T-cell (primary cell): ENCODE data around the gene ECM1. TPM values are rescaled to one million over a fixed set of nuclear protein-coding genes. Genes with fewer than 3 reads are reported as not detected.

ENCODE experiments used
- ATAC-seq, 4 experiments: fragments of 200-7000 bp in 3 of 4; fragments of 150-1000 bp in 1 of 4; cut with Tn5 transposase; replicated peaks in 1 of 4; 1 replicate in 3 of 4; 2 replicates in 1 of 4; pipeline ENCODE4 v1.10.0; 2021; ENCODE audit warnings: moderate library complexity in 3 of 4, mild to moderate bottlenecking in 2 of 4, moderate number of reproducible peaks in 1 of 4
- CTCF ChIA-PET, 2 donors: fragments of 300-600 bp; sonication (Branson Sonifier 250); formaldehyde crosslinking; loops; one replicate each; lab custom pipeline; 2022; ENCODE audit warnings: antibody characterized with exemption in 2 of 2; lab: Charles Lee
- POLR2A ChIA-PET, 2 donors: fragments of 300-600 bp; sonication (Branson Sonifier 250); formaldehyde crosslinking; loops; one replicate each; lab custom pipeline; 2022; ENCODE audit warnings: antibody characterized with exemption in 2 of 2; lab: Charles Lee
- DNase-seq, 35 experiments: peaks; one replicate each; pipeline versions ENCODE4 v3.0.0 to v3.0.0-alpha.2; 2013 to 2023
- H3K27ac ChIP-seq: one replicate; pipeline ENCODE4 v1.5.1; 2013; ENCODE audit warnings: low read length
- H3K27me3 ChIP-seq, 2 experiments: replicated peaks in 1 of 2; 1 replicate in 1 of 2; 2 replicates in 1 of 2; pipeline versions ENCODE4 v1.6.1 to v1.7.0; 2013; ENCODE audit warnings: low read length in 1 of 2, mixed read lengths in 1 of 2; ENCODE audit not compliant: control insufficient read depth in 2 of 2, insufficient read depth in 2 of 2; ENCODE audit errors: extremely low read depth in 1 of 2
- H3K36me3 ChIP-seq, 2 donors: 1 replicate in 1 of 2; 2 replicates in 1 of 2; pipeline versions ENCODE4 v1.6.1 to v1.7.0; 2013; ENCODE audit warnings: low read length in 1 of 2; ENCODE audit not compliant: control insufficient read depth in 2 of 2, insufficient read depth in 1 of 2; ENCODE audit errors: extremely low read depth in 1 of 2
- H3K4me1 ChIP-seq, 2 experiments: 1 replicate in 1 of 2; 2 replicates in 1 of 2; pipeline versions ENCODE4 v1.6.1 to v1.7.0; 2013; ENCODE audit warnings: low read length in 2 of 2, mixed read lengths in 1 of 2; ENCODE audit not compliant: insufficient read depth in 2 of 2, control insufficient read depth in 1 of 2; ENCODE audit errors: extremely low read depth in 1 of 2
- H3K4me3 ChIP-seq, 2 donors: 1 replicate in 1 of 2; 2 replicates in 1 of 2; pipeline versions ENCODE4 v1.5.1 to v1.7.0; 2013; ENCODE audit warnings: mild to moderate bottlenecking in 2 of 2, low read length in 1 of 2, moderate library complexity in 1 of 2; ENCODE audit not compliant: control insufficient read depth in 1 of 2; ENCODE audit errors: extremely low read depth in 1 of 2
- H3K9me3 ChIP-seq: 2 replicates; pipeline ENCODE4 v1.7.0; 2013
- H3K27ac Mint-ChIP-seq, 2 donors: one replicate each; pipeline ENCODE4 v1.8.0; 2020 to 2021; ENCODE audit warnings: mild to moderate bottlenecking in 2 of 2, mixed read lengths in 2 of 2
- H3K27me3 Mint-ChIP-seq, 2 donors: one replicate each; pipeline ENCODE4 v1.8.0; 2021 to 2022; ENCODE audit warnings: mixed read lengths in 2 of 2
- H3K36me3 Mint-ChIP-seq: one replicate; pipeline ENCODE4 v1.8.0; 2021; ENCODE audit warnings: mixed read lengths
- H3K4me1 Mint-ChIP-seq, 3 donors: one replicate each; pipeline ENCODE4 v1.8.0; 2020 to 2022; ENCODE audit warnings: mixed read lengths in 3 of 3, mild to moderate bottlenecking in 1 of 3
- H3K4me3 Mint-ChIP-seq, 3 donors: one replicate each; pipeline ENCODE4 v1.8.0; 2020 to 2022; ENCODE audit warnings: mild to moderate bottlenecking in 3 of 3, mixed read lengths in 3 of 3, moderate library complexity in 3 of 3
- H3K9me3 Mint-ChIP-seq, 3 donors: one replicate each; pipeline ENCODE4 v1.8.0; 2020 to 2022; ENCODE audit warnings: mixed read lengths in 3 of 3
- WGBS: methylation state at CpG from one replicate; pipeline ENCODE4 v1.1.5; 2013; ENCODE audit warnings: missing lambda C conversion rate; ENCODE audit not compliant: insufficient coverage; 5-methylcytosine and 5-hydroxymethylcytosine counted together
- total RNA-seq, 35 experiments: library from RNA in 6 of 35; stranded (reverse) in 6 of 35; fragments of 120-200 nt in 1 of 35; gene quantifications; one replicate each; pipeline versions ENCODE4 v1.2.1 to v1.2.4 and lab custom pipeline; 2013 to 2026

Gene ECM1
- total RNA-seq, 5 donors from 2014 or later (not counting 1 experiment from before 2014, with no cell fraction given) = 0.25 to 2.9 (median 1.2) TPM

- DNase-seq = no peak
- Mint-ChIP-seq H3K27me3 (no peaks in the 10 kb centered on the region), H3K36me3 (peaks cover 48% of the 10 kb centered on the region), H3K9me3 (no peaks in the 10 kb centered on the region), H3K4me1 (peaks cover 0 to 5% (median 0%) of the 10 kb centered on the region in 3 donors), H3K4me3 (no peak overlapping the region), H3K27ac (peak overlapping the region in 1 of 2 donors; percentile 6)
- no peak for ATAC-seq
- Histone ChIP-seq H3K27me3 (no peaks in the 10 kb centered on the region), H3K4me1 (no peaks in the 10 kb centered on the region), H3K9me3 (no peaks in the 10 kb centered on the region), H3K4me3 (no peak overlapping the region), H3K27ac (no peak overlapping the region), H3K36me3 (peaks cover 23 to 45% of the 10 kb centered on the region in 2 donors)
- POLR2A ChIA-PET = no interaction called here
- 97% methylated on average over 5 of the region's 6 CpGs for WGBS
- CTCF ChIA-PET = no interaction called here
These were observed 2.5 kb upstream of the ECM1 start for GRCh38 chr1:150505431-150505830.

- no CpG with 5 or more reads among the region's 4 CpGs for WGBS
- no peaks in the 10 kb centered on the region for H3K9me3 Mint-ChIP-seq
- H3K4me1 Mint-ChIP-seq = peaks cover 0 to 7% (median 0%) of the 10 kb centered on the region in 3 donors
- H3K27me3 Mint-ChIP-seq = no peaks in the 10 kb centered on the region
- POLR2A ChIA-PET = no interaction called here
- Histone ChIP-seq H3K4me3 (no peak overlapping the region), H3K4me1 (no peaks in the 10 kb centered on the region), H3K36me3 (peaks cover 14 to 32% of the 10 kb centered on the region in 2 donors), H3K27ac (no peak overlapping the region), H3K27me3 (no peaks in the 10 kb centered on the region), H3K9me3 (no peaks in the 10 kb centered on the region)
- CTCF ChIA-PET = no interaction called here
- ATAC-seq = no peak
- no peak for DNase-seq
- peaks cover 34% of the 10 kb centered on the region for H3K36me3 Mint-ChIP-seq
- no peak overlapping the region for H3K4me3 Mint-ChIP-seq
- no peak overlapping the region for H3K27ac Mint-ChIP-seq
These were observed 1.1 kb downstream of the ECM1 start for GRCh38 chr1:150508982-150509381.

GRCh38 chr1:150511551-150511950, 3.6 kb downstream of the ECM1 start:
- Mint-ChIP-seq H3K4me3 (no peak overlapping the region), H3K4me1 (peaks cover 8 to 21% (median 19%) of the 10 kb centered on the region in 3 donors), H3K27ac (no peak overlapping the region), H3K36me3 (peaks cover 10% of the 10 kb centered on the region), H3K27me3 (no peaks in the 10 kb centered on the region), H3K9me3 (no peaks in the 10 kb centered on the region)
- Histone ChIP-seq H3K4me1 (peaks cover 0 to 11% of the 10 kb centered on the region in 2 experiments), H3K4me3 (no peak overlapping the region), H3K27me3 (no peaks in the 10 kb centered on the region), H3K27ac (no peak overlapping the region), H3K36me3 (peaks cover 5 to 9% of the 10 kb centered on the region in 2 donors), H3K9me3 (no peaks in the 10 kb centered on the region)
- CTCF ChIA-PET = no interaction called here
- 93% methylated on average over 11 of the region's 12 CpGs for WGBS
- POLR2A ChIA-PET = interaction anchor here in 1 of 2 donors (0.7 kb wide), 1 partner anchor 13 kb away, joined by 3 read pairs; no protein-coding TSS in a partner anchor
- ATAC-seq (no peak), DNase-seq (no peak)

GRCh38 chr1:150511985-150512660, 4.2 kb downstream of the ECM1 start:
- H3K9me3 Mint-ChIP-seq = no peaks in the 10 kb centered on the region
- no peak overlapping the region for H3K27ac Mint-ChIP-seq
- ChIA-PET CTCF (no interaction called here), POLR2A (no interaction called here)
- H3K27ac ChIP-seq = no peak overlapping the region
- H3K4me1 ChIP-seq = peaks cover 0 to 11% of the 10 kb centered on the region in 2 experiments
- WGBS = 93% methylated on average over 15 of the region's 17 CpGs
- peaks cover 11 to 25% (median 22%) of the 10 kb centered on the region in 3 donors for H3K4me1 Mint-ChIP-seq
- DNase-seq (no peak), ATAC-seq (no peak)
- no peak overlapping the region for H3K4me3 Mint-ChIP-seq
- H3K36me3 Mint-ChIP-seq = peaks cover 4% of the 10 kb centered on the region
- H3K27me3 ChIP-seq = no peaks in the 10 kb centered on the region
- no peak overlapping the region for H3K4me3 ChIP-seq
- peaks cover 0 to 3% of the 10 kb centered on the region in 2 donors for H3K36me3 ChIP-seq
- no peaks in the 10 kb centered on the region for H3K9me3 ChIP-seq
- H3K27me3 Mint-ChIP-seq = no peaks in the 10 kb centered on the region

GRCh38 chr1:150512846-150513245, 4.9 kb downstream of the ECM1 start:
- no CpG with 5 or more reads among the region's 2 CpGs for WGBS
- Mint-ChIP-seq H3K4me3 (no peak overlapping the region), H3K36me3 (peaks cover under 1% of the 10 kb centered on the region), H3K27ac (no peak overlapping the region), H3K27me3 (no peaks in the 10 kb centered on the region), H3K9me3 (no peaks in the 10 kb centered on the region), H3K4me1 (peaks cover 11 to 25% (median 22%) of the 10 kb centered on the region in 3 donors)
- CTCF ChIA-PET = no interaction called here
- no peak for ATAC-seq
- no peak for DNase-seq
- H3K4me3 ChIP-seq = no peak overlapping the region
- no peak overlapping the region for H3K27ac ChIP-seq
- H3K4me1 ChIP-seq = peaks cover 0 to 11% of the 10 kb centered on the region in 2 experiments
- H3K9me3 ChIP-seq = no peaks in the 10 kb centered on the region
- H3K27me3 ChIP-seq = no peaks in the 10 kb centered on the region
- H3K36me3 ChIP-seq = no peaks in the 10 kb centered on the region
- POLR2A ChIA-PET = no interaction called here

GRCh38 chr1:150513351-150513791, 5.5 kb downstream of the ECM1 start:
- no peaks in the 10 kb centered on the region for H3K27me3 Mint-ChIP-seq
- H3K4me3 ChIP-seq = no peak overlapping the region
- H3K9me3 ChIP-seq = no peaks in the 10 kb centered on the region
- no peak overlapping the region for H3K27ac ChIP-seq
- POLR2A ChIA-PET = interaction anchor here in 1 of 2 donors (0.6 kb wide), 1 partner anchor 403 kb away, joined by 3 read pairs; no protein-coding TSS in a partner anchor
- no peak overlapping the region for H3K27ac Mint-ChIP-seq
- H3K4me3 Mint-ChIP-seq = peak overlapping the region in 1 of 3 donors; percentile 37
- no peaks in the 10 kb centered on the region for H3K36me3 ChIP-seq
- H3K4me1 Mint-ChIP-seq = peaks cover 11 to 25% (median 22%) of the 10 kb centered on the region in 3 donors
- no peaks in the 10 kb centered on the region for H3K36me3 Mint-ChIP-seq
- H3K4me1 ChIP-seq = peaks cover 0 to 11% of the 10 kb centered on the region in 2 experiments
- no peaks in the 10 kb centered on the region for H3K9me3 Mint-ChIP-seq
- WGBS = 87% methylated on average over 7 of the region's 7 CpGs
- DNase-seq (no peak), ATAC-seq (no peak)
- H3K27me3 ChIP-seq = no peaks in the 10 kb centered on the region
- CTCF ChIA-PET = no interaction called here
